Natural killer cell (primary cell): ENCODE measurements around the gene FAM43A. TPM values are rescaled to one million over a fixed set of nuclear protein-coding genes. Genes with fewer than 3 reads are reported as not detected.

ENCODE experiments used
- ATAC-seq, 3 donors: fragments of 150-1000 bp in 2 of 3; fragments of 200-7000 bp in 1 of 3; cut with Tn5 transposase; 1 replicate in 1 of 3; 2 replicates in 2 of 3; pipeline ENCODE4 v1.10.0; 2021; ENCODE audit warnings: mild to moderate bottlenecking in 2 of 3, moderate library complexity in 2 of 3
- DNase-seq, 2 donors: peaks; one replicate each; pipeline versions ENCODE4 v3.0.0 to v3.0.0-alpha.2; 2013 to 2021; ENCODE audit warnings: mixed read lengths in 1 of 2
- H3K27ac ChIP-seq: one replicate; pipeline ENCODE4 v1.5.1; 2013; ENCODE audit warnings: mild to moderate bottlenecking, low read length
- H3K27me3 ChIP-seq: one replicate; pipeline ENCODE4 v1.6.1; 2013; ENCODE audit warnings: low read length; ENCODE audit not compliant: control insufficient read depth, insufficient read depth
- H3K36me3 ChIP-seq: one replicate; pipeline ENCODE4 v1.6.1; 2013; ENCODE audit warnings: low read length; ENCODE audit not compliant: control insufficient read depth, insufficient read depth
- H3K4me1 ChIP-seq: one replicate; pipeline ENCODE4 v1.6.1; 2013; ENCODE audit warnings: low read length; ENCODE audit not compliant: control insufficient read depth, insufficient read depth
- H3K4me3 ChIP-seq: one replicate; pipeline ENCODE4 v1.5.1; 2013; ENCODE audit warnings: low read length
- H3K9me3 ChIP-seq: one replicate; pipeline ENCODE4 v1.6.1; 2013; ENCODE audit warnings: low read length; ENCODE audit not compliant: control insufficient read depth, insufficient read depth
- H3K27ac Mint-ChIP-seq, 2 donors: one replicate each; pipeline ENCODE4 v1.8.0; 2022; ENCODE audit warnings: mild to moderate bottlenecking in 2 of 2, mixed read lengths in 2 of 2, moderate library complexity in 1 of 2
- H3K27me3 Mint-ChIP-seq, 2 donors: one replicate each; pipeline ENCODE4 v1.8.0; 2022; ENCODE audit warnings: low read depth in 2 of 2, mixed read lengths in 2 of 2
- H3K36me3 Mint-ChIP-seq: one replicate; pipeline ENCODE4 v1.8.0; 2022; ENCODE audit warnings: mixed read lengths
- H3K4me1 Mint-ChIP-seq, 2 donors: one replicate each; pipeline ENCODE4 v1.8.0; 2022; ENCODE audit warnings: mixed read lengths in 2 of 2
- H3K4me3 Mint-ChIP-seq: one replicate; pipeline ENCODE4 v1.8.0; 2022; ENCODE audit warnings: mild to moderate bottlenecking, moderate library complexity, mixed read lengths
- H3K9me3 Mint-ChIP-seq, 2 donors: one replicate each; pipeline ENCODE4 v1.8.0; 2022; ENCODE audit warnings: mixed read lengths in 2 of 2
- CTCF ChIP-seq: fragments of 200-600 bp; IDR thresholded peaks from one replicate; pipeline ENCODE4 v1.8.0; 2022; ENCODE audit warnings: antibody characterized with exemption
- WGBS: methylation state at CpG from one replicate; pipeline ENCODE4 v1.1.7; 2013; ENCODE audit warnings: missing lambda C conversion rate; ENCODE audit not compliant: insufficient coverage; 5-methylcytosine and 5-hydroxymethylcytosine counted together
- intact Hi-C: fragments of 100-400 bp; cut with micrococcal nuclease; formaldehyde crosslinking; loops from one replicate; pipeline ENCODE4 v1.14.2; 2022
- total RNA-seq, 4 donors: library from RNA; stranded (reverse); fragments of 120-200 nt in 1 of 4; gene quantifications; one replicate each; pipeline versions ENCODE4 v1.2.3 to v1.2.4, GENCODE V29; 2013 to 2022

The FAM43A gene
- total RNA-seq, 3 donors from 2014 or later (not counting 1 experiment from before 2014, with no cell fraction given), result 13.2 to 35.2 (median 21.6) TPM

- Mint-ChIP-seq H3K4me3 (no peak overlapping the region), H3K27ac (no peak overlapping the region), H3K36me3 (peaks cover 48% of the 10 kb centered on the region), H3K27me3 (no peaks in the 10 kb centered on the region), H3K9me3 (no peaks in the 10 kb centered on the region), H3K4me1 (peaks cover 0 to 6% of the 10 kb centered on the region in 2 donors)
- TF ChIP-seq CTCF, result no peak
- Histone ChIP-seq H3K4me1 (no peaks in the 10 kb centered on the region), H3K9me3 (no peaks in the 10 kb centered on the region), H3K36me3 (peaks cover 67% of the 10 kb centered on the region), H3K27ac (no peak overlapping the region), H3K4me3 (no peak overlapping the region), H3K27me3 (no peaks in the 10 kb centered on the region)
- intact Hi-C loops, result no loop called here
- WGBS, result 75% methylated on average over 5 of the region's 5 CpGs
- ATAC-seq, result no peak
- DNase-seq, result no peak
Observed at GRCh38 chr3:194654443-194654842, 31.2 kb upstream of the FAM43A start.

- whole genome bisulfite sequencing, result 80% methylated on average over 7 of the region's 7 CpGs
- no peak overlapping the region for H3K4me3 ChIP-seq
- Mint-ChIP-seq H3K4me3 (no peak overlapping the region), H3K9me3 (no peaks in the 10 kb centered on the region), H3K27ac (no peak overlapping the region), H3K27me3 (no peaks in the 10 kb centered on the region), H3K4me1 (peaks cover 11% of the 10 kb centered on the region in 2 donors), H3K36me3 (peaks cover 28% of the 10 kb centered on the region)
- H3K9me3 ChIP-seq, result no peaks in the 10 kb centered on the region
- H3K4me1 ChIP-seq, result no peaks in the 10 kb centered on the region
- no peak for DNase-seq
- no peak for TF ChIP-seq CTCF
- H3K27me3 ChIP-seq, result no peaks in the 10 kb centered on the region
- peaks cover 55% of the 10 kb centered on the region for H3K36me3 ChIP-seq
- no peak for ATAC-seq
- no peak overlapping the region for H3K27ac ChIP-seq
- intact Hi-C loops, result no loop called here
Observed at GRCh38 chr3:194657439-194657838, 28.2 kb upstream of the FAM43A start.

- no peak overlapping the region for H3K4me3 ChIP-seq
- ATAC-seq (no peak), DNase-seq (no peak)
- no peak overlapping the region for H3K27ac ChIP-seq
- H3K36me3 ChIP-seq, result peaks cover 49% of the 10 kb centered on the region
- no peak for TF ChIP-seq CTCF
- H3K9me3 Mint-ChIP-seq, result no peaks in the 10 kb centered on the region
- H3K27me3 Mint-ChIP-seq, result no peaks in the 10 kb centered on the region
- H3K27me3 ChIP-seq, result no peaks in the 10 kb centered on the region
- H3K4me1 Mint-ChIP-seq, result peaks cover 11% of the 10 kb centered on the region in 2 donors
- H3K27ac Mint-ChIP-seq, result no peak overlapping the region
- peaks cover 21% of the 10 kb centered on the region for H3K36me3 Mint-ChIP-seq
- H3K4me3 Mint-ChIP-seq, result no peak overlapping the region
- no peaks in the 10 kb centered on the region for H3K4me1 ChIP-seq
- intact Hi-C loops, result no loop called here
- H3K9me3 ChIP-seq, result no peaks in the 10 kb centered on the region
- WGBS, result 80% methylated on average over 5 of the region's 5 CpGs
Observed at GRCh38 chr3:194658477-194659242, 27.0 kb upstream of the FAM43A start.

GRCh38 chr3:194659778-194660177, 25.9 kb upstream of the FAM43A start:
- H3K36me3 ChIP-seq, result peaks cover 48% of the 10 kb centered on the region
- no peaks in the 10 kb centered on the region for H3K9me3 ChIP-seq
- intact Hi-C loops, result no loop called here
- Mint-ChIP-seq H3K27ac (no peak overlapping the region), H3K4me1 (peaks cover 4 to 11% of the 10 kb centered on the region in 2 donors), H3K9me3 (no peaks in the 10 kb centered on the region), H3K27me3 (no peaks in the 10 kb centered on the region), H3K4me3 (no peak overlapping the region), H3K36me3 (peaks cover 11% of the 10 kb centered on the region)
- WGBS, result 86% methylated on average over 7 of the region's 7 CpGs
- H3K27ac ChIP-seq, result no peak overlapping the region
- H3K4me3 ChIP-seq, result no peak overlapping the region
- DNase-seq, result no peak
- no peak for ATAC-seq
- no peak for TF ChIP-seq CTCF
- no peaks in the 10 kb centered on the region for H3K4me1 ChIP-seq
- H3K27me3 ChIP-seq, result no peaks in the 10 kb centered on the region
